Globus pallidus (tissue), 1 donor: ENCODE results near the gene GLRX2.
"Not testable (repeated sequence)": the region's sequence is repeated elsewhere in the genome, so short reads cannot be mapped to it uniquely, and the experiment has no call there.

Experiments used
- DNase-seq: peaks from one replicate; pipeline ENCODE4 v3.0.0-alpha.2; 2015; ENCODE audit warnings: low spot score

The GLRX2 gene

DNA sequence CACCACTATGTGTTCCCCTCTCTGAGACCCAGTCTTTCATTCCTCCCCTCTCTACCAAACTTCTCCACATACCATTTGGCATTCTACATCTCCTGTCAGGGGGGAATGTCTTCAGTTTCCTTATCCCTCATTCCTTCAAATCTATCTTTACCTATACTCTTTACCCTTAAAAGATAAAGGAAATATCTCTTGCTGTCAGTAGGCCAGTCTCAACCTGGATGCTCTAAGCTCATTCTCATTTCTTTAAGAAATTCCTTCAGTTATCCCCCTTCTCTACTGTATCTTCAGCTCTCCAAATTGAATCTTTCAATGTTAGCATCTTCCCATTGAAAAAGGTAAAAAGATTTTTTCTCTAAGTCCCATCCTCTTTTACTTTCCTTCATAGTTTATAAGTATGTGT is 39.3 kb downstream of the GLRX2 start:
- DNase-seq: no peak

DNA sequence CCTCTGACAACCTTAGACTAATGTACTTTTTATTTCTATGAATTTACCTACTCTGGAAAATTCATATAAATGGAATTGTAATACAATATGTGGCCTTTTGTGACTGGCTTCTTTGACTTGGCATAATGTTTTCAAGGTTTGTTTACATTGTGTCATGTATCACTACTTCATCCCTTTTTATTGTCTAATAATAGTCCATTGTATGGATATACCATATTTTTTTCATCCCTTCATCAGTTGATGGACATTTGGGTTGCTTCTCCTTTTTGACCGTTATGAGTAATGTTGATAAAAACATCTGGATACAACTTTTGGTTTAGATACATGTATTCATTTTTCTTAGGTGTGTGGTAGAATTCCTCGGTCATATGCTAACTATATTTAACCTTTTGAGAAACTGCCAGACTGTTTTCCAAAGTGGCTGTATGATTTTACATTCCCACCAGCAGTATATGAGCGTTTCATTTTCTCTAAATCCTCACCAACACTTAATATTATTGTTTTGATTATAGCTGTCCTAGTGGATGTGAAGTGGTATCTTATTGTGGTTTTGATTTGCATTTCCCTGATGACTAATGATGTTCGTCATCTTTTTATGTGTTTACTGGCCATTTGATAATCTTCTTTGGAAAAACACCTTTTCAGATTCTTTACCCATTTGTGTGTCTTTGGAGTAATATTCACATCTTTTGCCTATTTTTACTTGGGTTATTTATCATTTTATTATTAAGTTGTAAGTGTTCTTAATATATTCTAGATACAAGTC is 42.3 kb downstream of the GLRX2 start:
- no peak for DNase-seq

DNA sequence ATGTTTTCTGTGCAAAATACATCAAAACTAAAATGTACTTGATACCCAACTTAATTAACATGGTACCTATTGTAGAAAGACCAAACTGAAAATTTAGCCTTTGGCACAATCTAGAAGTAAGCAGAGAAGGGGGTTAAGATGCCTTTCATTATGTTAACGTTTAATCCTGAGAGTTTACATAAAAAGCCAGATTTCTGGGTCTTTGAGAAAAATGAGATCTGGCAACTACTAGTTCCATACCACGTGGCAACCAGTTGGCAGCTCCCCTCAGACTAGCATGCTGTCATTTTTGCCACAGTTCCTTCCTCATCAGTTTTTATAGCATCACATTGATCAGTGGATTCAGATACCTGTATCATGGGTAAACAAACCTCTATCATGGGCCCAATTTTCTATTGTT is 44.3 kb downstream of the GLRX2 start:
- no peak for DNase-seq

DNA sequence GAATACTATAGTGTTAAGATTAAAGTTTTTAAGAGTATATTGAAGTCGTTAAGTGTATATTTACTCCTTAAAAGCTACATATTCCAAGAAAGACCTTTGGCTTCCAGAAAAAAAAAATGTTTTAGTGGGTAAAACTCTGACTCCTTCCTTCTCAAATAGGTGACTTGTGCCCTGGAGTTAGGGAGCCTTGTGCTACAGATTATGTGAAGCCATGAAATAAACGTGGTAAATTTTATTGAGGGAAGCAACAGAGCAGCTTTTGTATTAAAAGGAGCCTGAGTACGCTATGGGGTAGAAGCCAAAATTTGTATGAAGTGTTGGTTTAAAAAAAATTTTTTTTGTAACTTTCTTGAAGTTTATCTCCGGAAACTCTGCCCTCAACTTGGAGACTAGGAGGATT is 44.8 kb downstream of the GLRX2 start:
- DNase-seq: no peak

DNA sequence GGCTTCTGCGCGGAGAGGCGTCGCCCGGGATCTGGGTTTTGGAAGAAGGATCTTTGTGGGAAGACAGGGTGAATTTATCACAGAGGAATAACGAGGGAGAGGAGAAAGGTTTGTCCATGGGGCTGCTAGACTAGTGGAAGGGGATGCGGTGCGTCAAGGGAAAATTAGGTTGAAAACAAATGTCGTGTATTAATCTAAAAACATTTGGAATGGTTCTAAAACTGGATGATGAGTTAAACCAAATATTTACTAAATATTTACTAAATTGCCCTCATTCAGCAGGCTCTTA is 45.2 kb downstream of the GLRX2 start:
- no peak for DNase-seq

DNA sequence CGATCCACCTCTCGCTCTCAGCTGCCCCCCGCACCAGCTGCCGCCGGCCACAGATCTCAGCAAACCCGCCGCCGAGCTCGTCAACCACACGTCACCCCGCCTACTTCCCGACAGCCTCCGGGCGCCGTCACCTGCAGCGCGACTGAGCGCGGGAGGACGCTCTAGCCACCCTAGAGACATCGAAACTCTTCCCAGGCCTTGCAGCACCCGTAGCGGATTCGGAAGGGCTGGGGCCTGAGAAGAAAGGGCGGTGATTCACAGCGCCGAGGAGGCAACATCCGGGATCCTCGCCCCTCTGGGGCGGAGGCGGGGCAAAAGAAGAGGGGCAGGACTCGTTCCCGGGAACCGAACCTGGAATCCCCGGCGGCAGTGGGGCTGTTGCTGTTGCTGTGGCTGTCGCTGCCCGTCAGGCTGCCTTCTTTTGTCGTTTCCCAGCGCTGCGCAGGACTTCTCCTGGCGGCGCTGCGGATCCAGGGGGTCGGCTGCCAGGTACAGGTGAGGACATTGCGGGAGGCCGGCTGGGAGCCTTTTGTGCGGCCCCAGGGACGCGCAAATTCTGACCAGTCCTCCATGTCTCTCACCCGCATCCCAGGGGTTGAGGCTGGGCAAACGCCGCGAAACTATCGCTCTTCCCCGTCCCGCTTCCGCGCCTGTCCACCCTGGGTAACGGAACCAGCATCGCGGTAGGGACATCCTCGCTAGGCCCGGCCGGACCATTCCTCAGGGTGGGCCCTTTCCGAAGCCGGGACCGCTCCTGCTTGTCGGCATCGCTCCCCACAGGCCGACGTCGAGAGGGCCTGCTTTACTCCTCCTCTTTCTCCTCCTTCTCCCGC is 45.7 kb downstream of the GLRX2 start, which contains the start of the genes RO60 and UCHL5:
Gene RO60 (plus strand): TSS at position 331 of the 833 bp plus-strand sequence. CDS start 9,443 bp downstream, outside the sequence.
Gene UCHL5 (minus strand): TSS at position 79 of the 833 bp plus-strand sequence. CDS start 100 bp downstream, outside the sequence.
- DNase-seq: peak; percentile 97

DNA sequence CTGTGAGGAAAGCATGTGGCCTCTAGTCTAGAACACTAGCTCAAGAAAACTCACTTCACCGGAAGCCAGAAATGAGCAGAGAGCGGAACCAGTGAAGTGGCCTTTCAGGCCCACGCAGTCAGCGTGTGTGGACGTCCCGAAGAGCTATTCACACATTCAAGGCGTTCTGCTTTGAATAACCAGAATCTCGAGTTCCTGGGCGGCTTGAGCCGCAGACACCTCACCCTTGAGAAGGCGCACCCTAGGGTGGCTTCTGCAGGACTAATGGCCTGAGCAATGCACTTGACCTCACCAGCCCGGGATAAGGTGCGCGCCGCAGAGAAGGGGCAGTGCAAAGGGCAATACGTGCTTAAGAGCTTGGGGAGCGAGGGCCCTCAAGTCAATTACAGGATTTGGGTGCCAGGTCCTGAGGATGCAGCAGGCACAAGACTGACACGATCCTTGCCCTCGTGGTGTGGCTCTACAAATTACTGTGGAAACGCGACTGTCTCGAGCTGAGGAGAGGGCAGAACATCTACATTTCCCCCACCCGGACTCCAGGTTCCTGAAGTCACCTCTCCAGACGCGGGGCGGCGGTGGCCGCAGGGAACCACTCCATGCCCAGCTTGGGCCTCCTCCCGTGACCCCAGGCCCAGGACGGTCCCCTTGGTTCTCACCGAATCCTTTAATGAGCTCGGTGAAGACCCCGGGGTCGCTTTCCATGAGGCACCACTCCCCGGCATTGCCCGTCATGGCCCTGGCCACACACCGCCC is 46.5 kb downstream of the GLRX2 start:
- DNase-seq: no peak

DNA sequence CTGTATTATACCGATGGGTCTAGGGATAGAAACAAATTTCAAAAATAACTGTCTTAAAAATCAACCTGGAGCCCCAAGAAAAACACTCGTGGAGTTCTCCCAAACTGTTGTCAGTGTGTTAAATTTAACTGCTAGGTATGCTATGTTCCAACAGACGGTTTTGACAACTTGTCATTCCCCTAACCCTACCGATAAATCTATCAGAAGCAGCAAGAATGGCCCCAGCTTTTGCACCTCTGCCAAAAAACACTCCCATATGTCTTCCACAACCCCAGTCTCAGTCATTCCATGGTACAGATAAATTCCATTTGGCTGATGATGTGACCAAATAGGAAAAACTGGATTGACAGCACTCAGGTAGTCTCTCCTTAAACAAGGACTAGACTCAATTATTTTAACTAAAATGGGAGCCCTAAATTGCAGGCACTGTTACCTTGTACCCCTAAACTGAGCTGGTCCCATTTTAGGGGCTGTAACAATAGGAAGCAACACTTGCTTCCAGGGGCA is 51.0 kb downstream of the GLRX2 start:
- no peak for DNase-seq

DNA sequence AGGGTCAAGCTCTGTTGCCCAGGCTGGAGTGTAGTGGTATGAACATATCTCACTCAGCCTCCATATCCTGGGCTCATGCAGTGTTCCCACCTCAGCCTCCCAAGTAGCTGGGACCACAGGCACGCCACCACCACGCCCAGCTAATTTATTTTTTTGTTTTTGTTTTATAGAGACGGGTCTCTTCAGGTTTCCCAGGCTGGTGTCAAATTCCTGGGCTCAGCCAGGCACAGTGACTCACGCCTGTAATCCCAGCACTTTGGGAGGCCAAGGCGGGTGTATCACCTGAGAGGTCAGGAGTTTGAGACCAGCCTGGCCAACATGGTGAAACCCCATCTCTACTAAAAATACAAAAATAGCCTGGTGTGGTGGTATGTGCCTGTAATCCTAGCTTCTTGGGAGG is 56.3 kb downstream of the GLRX2 start:
- DNase-seq: not testable (repeated sequence)
